ENCODE data around the gene LTB4R.
A peak's percentile ranks its signal among the peaks of the same experiment; 100 is the strongest.

Gene LTB4R

DNA sequence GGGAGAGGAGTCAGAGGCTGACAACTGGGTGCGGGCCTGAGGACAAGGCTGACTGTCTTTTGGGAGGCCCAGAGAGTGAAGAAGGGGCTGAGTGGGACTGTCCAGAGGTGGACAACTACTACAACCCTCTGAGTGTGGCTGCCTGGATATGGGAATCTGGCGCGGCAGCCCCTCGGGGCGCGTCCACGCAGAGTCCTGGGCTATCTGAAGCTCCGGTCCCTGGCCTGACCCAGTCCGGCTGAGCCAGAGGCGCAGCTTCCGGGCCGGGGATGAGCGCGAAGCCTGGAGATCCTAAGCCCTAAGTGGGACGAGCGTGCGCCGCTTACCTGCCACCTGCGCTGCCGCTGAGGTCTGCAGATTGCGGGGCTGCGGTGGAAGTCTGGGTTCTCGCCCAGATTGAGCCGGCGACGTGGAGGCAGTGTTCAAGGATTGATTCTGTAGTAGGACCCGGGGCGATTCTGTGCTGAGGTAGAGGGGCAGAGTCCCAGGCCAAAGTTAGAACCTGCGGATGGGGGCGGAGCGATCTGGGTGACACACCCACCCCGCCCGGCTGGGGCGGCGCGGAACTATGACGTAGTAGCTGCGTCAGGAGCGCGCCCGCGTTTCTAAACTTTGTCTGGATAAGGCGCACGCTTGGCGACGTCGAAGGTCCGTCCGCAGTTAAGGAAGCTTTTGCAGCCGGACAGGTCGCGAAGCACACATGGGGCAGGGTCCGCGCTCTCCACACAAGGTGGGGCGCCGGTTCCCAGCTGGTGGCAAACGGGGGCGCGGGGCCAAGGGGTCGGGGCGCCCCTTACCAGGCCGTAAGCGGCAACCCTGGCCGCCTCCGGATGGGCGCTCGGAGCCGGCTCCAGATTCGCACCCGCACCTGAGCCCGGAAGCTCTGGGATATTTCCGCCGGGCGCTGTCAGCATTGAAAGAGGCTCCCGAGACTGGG, 11.8 kb upstream of the LTB4R start, which contains the start of the genes DHRS1 and NOP9:
TSS of gene DHRS1 (minus strand) at position 526 of the 937 bp plus-strand sequence. CDS start 674 bp downstream, outside the sequence.
TSS of gene NOP9 (plus strand) at position 596 of the 937 bp plus-strand sequence. CDS start at position 701, 105 bp downstream.
- DNase-seq (ENCODE audit: low read depth): peak; percentile 18
- H3K4me3 ChIP-seq (ENCODE audit: control insufficient read depth, low read depth, low read length): peak within 1 kb of the TSS; percentile 70
- TF ChIP-seq, protein P1, sequence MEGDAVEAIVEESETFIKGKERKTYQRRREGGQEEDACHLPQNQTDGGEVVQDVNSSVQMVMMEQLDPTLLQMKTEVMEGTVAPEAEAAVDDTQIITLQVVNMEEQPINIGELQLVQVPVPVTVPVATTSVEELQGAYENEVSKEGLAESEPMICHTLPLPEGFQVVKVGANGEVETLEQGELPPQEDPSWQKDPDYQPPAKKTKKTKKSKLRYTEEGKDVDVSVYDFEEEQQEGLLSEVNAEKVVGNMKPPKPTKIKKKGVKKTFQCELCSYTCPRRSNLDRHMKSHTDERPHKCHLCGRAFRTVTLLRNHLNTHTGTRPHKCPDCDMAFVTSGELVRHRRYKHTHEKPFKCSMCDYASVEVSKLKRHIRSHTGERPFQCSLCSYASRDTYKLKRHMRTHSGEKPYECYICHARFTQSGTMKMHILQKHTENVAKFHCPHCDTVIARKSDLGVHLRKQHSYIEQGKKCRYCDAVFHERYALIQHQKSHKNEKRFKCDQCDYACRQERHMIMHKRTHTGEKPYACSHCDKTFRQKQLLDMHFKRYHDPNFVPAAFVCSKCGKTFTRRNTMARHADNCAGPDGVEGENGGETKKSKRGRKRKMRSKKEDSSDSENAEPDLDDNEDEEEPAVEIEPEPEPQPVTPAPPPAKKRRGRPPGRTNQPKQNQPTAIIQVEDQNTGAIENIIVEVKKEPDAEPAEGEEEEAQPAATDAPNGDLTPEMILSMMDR (IDR thresholded peaks at IDR 0.05; ENCODE audit: control insufficient read depth, insufficient read depth, low read depth, low read length, missing control alignments): no peak

DNA sequence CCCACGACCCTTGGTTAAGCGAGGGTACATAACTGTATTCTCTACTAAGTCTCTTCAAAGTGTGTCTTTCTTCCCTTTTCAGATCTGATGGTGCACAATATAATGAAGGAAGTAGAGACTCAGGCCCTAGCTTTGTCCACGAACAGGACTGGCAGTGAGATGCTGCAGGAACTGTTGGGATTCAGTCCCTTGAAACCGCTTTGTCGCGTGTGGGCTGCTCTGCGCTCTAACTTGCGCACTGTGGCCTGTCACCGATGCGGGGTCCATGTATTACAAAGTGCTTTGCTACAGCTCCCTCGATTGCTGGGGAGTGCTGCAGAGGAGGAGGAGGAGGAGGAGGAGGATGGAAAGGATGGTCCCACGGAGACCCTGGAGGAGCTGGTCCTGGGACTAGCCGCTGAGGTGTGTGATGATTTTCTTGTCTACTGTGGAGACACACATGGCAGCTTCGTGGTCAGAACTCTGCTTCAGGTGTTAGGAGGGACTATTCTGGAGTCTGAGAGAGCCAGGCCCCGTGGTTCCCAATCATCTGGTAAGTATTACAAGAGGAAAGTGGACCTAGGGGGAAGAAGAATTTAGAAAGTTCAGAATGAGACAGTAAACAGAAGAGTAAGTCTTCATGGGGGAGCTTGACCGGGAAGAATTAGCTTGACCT, 10.8 kb upstream of the LTB4R start:
- TF ChIP-seq, protein P1 (IDR thresholded peaks at IDR 0.05; ENCODE audit: control insufficient read depth, insufficient read depth, low read depth, low read length, missing control alignments): no peak
- DNase-seq (ENCODE audit: low read depth): no peak
- H3K4me3 ChIP-seq (ENCODE audit: control insufficient read depth, low read depth, low read length): peak overlapping the region; percentile 70

DNA sequence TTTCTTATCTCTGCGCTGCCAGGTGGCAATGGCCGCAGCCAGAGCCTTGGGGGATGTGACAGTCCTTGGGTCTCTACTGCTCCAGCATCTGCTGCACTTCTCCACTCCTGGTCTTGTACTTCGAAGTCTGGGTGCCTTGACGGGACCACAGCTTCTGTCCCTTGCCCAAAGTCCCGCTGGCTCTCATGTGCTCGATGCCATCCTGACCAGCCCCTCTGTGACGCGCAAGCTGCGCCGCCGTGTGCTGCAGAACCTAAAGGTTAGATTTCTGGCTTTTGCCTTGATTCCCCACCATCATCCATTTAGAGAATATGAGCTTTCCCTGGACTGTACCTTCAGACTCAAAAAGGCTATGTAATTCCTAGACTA, 7.3 kb upstream of the LTB4R start:
- TF ChIP-seq, protein P1 (IDR thresholded peaks at IDR 0.05; ENCODE audit: control insufficient read depth, insufficient read depth, low read depth, low read length, missing control alignments): no peak
- H3K4me3 ChIP-seq (ENCODE audit: control insufficient read depth, low read depth, low read length): no peak overlapping the region
- DNase-seq (ENCODE audit: low read depth): no peak

DNA sequence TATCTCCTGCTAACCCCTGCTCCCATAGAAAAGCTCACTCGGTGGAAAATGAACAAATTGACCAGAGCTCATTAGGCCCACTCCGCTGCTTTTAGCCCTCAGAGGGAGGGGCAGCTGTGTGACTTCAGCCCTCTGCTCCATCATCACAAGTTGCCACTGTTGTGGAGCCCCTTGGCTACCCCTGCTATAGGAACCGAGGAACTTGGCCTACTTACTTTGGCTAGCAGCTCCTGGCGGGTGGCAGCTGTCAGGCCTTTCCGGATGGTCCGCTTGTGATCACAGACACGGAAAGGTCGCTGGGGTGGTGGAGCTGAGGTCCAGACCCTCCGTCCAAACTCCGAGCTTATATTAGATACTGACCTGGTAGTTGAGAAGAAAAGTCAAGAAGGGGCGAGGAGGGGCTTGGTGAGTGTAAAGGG, 4.1 kb upstream of the LTB4R start:
- no peak for DNase-seq (ENCODE audit: low read depth)
- TF ChIP-seq, protein P1 (IDR thresholded peaks at IDR 0.05; ENCODE audit: control insufficient read depth, insufficient read depth, low read depth, low read length, missing control alignments): no peak
- no peak overlapping the region for H3K4me3 ChIP-seq (ENCODE audit: control insufficient read depth, low read depth, low read length)

DNA sequence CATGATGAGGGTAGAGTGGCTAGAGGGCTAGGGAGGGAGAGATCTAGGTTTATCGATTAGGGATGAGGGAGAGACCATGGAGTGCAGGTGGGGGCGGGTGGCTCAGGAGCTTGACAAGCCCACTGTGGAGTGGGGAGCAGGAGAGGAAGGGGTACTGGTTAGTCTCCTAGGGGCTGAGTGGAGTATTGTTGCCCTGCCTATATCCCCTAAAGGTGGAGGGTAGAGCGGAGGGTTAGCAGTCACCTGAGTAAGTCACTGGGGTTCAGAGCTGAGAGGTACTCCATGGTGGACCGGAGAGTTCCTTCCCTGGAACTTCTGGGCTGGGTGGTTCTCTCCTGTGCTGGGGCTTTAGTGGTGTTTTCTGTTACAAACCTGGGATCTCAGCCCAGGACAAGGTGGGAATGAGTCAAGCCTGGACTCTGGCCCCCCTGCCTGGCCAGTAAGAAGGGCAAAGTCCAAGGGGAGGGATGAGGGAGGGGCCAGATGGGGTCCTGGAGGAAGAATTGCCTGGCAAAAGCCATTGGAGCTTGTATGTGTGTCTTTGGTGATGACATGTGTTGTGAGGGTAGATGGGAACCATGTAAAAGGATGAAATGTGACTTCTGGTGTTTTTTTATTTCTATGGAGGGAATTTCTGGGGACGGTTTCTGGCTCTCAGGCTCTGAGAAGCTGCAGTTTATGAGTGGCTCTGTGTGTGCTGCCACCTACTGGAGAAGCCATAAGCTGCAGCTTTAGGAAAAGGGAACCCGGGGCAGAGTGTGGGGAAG, 3.5 kb upstream of the LTB4R start, which contains the start of gene CIDEB:
TSS of gene CIDEB (minus strand) at position 403 of the 767 bp plus-strand sequence. CDS start at position 284, 119 bp downstream.
- no peak within 1 kb of the TSS for H3K4me3 ChIP-seq (ENCODE audit: control insufficient read depth, low read depth, low read length)
- TF ChIP-seq, protein P1 (IDR thresholded peaks at IDR 0.05; ENCODE audit: control insufficient read depth, insufficient read depth, low read depth, low read length, missing control alignments): peak; percentile 96
- DNase-seq (ENCODE audit: low read depth): no peak
